Liver (tissue), 3 donors: ENCODE data around the gene ZFAND2A.

Experiments
- EGR1 ChIP-seq, 2 donors: IDR thresholded peaks; 2 replicates each; pipeline ENCODE4 v1.6.1; 2016 to 2018; ENCODE audit warnings: antibody characterized with exemption in 2 of 2, low read depth in 2 of 2
- GABPA ChIP-seq, 2 donors: IDR thresholded peaks in 1 of 2; conservative IDR thresholded peaks in 1 of 2; 2 replicates each; pipeline ENCODE4 v1.6.1; 2016; ENCODE audit warnings: antibody characterized with exemption in 2 of 2, mild to moderate bottlenecking in 1 of 2, moderate library complexity in 1 of 2
- RAD21 ChIP-seq, 2 donors: IDR thresholded peaks; 2 replicates each; pipeline ENCODE4 v1.6.1; 2016; ENCODE audit warnings: antibody characterized with exemption in 2 of 2, mild to moderate bottlenecking in 2 of 2
- RXRA ChIP-seq, 2 donors: IDR thresholded peaks; 2 replicates each; pipeline ENCODE4 v1.6.1; 2017 to 2018; ENCODE audit warnings: antibody characterized with exemption in 2 of 2, mild to moderate bottlenecking in 1 of 2
- SP1 ChIP-seq: IDR thresholded peaks from 2 replicates; pipeline ENCODE4 v1.6.1; 2018; ENCODE audit warnings: antibody characterized with exemption, mild to moderate bottlenecking
- TAF1 ChIP-seq: conservative IDR thresholded peaks from 2 replicates; pipeline ENCODE4 v1.6.1; 2016; ENCODE audit warnings: antibody characterized with exemption, mild to moderate bottlenecking
- YY1 ChIP-seq: IDR thresholded peaks from 2 replicates; pipeline ENCODE4 v1.6.1; 2016; ENCODE audit warnings: antibody characterized with exemption, mild to moderate bottlenecking
- TF ChIP-seq, protein P1 (sequence below): IDR thresholded peaks from 2 replicates; pipeline ENCODE4 v1.6.1; 2016; ENCODE audit warnings: antibody characterized with exemption
- TF ChIP-seq, protein P2 (sequence below): fragments of 150-350 bp; IDR thresholded peaks from 2 replicates; pipeline ENCODE4 v1.5.1; 2017; ENCODE audit warnings: improper control_type of control experiment, low read depth, low read length; ENCODE audit not compliant: missing input control
- TF ChIP-seq, protein P3 (sequence below): IDR thresholded peaks from 2 replicates; pipeline ENCODE4 v1.6.1; 2016; ENCODE audit warnings: antibody characterized with exemption, mild to moderate bottlenecking
- TF ChIP-seq, protein P4 (sequence below): IDR thresholded peaks from 2 replicates; pipeline ENCODE4 v1.6.1; 2016; ENCODE audit warnings: antibody characterized with exemption
- donor health status: healthy.
- donor health status: healthy.

DNA sequence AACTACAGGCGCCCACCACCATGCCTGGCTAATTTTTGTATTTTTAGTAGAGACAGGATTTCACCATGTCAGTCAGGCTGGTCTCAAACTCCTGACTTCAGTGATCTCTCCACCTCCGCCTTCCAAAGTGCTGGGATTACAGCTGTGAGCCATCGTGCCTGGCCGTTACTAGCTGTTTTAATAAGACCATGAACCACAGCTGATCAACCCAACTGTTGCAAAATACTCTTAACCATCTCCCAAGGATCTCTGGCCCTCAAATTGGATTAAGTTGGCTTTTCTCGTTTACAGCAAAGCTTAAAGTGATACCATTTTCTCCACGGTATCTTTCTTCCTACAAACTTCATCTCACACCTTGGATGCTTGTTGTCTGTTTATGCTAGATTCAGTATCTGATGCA lies 18.3 kb downstream of the ZFAND2A start:
- TF ChIP-seq, protein P1, sequence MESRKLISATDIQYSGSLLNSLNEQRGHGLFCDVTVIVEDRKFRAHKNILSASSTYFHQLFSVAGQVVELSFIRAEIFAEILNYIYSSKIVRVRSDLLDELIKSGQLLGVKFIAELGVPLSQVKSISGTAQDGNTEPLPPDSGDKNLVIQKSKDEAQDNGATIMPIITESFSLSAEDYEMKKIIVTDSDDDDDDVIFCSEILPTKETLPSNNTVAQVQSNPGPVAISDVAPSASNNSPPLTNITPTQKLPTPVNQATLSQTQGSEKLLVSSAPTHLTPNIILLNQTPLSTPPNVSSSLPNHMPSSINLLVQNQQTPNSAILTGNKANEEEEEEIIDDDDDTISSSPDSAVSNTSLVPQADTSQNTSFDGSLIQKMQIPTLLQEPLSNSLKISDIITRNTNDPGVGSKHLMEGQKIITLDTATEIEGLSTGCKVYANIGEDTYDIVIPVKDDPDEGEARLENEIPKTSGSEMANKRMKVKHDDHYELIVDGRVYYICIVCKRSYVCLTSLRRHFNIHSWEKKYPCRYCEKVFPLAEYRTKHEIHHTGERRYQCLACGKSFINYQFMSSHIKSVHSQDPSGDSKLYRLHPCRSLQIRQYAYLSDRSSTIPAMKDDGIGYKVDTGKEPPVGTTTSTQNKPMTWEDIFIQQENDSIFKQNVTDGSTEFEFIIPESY, result no peak
- TF ChIP-seq, protein P2, sequence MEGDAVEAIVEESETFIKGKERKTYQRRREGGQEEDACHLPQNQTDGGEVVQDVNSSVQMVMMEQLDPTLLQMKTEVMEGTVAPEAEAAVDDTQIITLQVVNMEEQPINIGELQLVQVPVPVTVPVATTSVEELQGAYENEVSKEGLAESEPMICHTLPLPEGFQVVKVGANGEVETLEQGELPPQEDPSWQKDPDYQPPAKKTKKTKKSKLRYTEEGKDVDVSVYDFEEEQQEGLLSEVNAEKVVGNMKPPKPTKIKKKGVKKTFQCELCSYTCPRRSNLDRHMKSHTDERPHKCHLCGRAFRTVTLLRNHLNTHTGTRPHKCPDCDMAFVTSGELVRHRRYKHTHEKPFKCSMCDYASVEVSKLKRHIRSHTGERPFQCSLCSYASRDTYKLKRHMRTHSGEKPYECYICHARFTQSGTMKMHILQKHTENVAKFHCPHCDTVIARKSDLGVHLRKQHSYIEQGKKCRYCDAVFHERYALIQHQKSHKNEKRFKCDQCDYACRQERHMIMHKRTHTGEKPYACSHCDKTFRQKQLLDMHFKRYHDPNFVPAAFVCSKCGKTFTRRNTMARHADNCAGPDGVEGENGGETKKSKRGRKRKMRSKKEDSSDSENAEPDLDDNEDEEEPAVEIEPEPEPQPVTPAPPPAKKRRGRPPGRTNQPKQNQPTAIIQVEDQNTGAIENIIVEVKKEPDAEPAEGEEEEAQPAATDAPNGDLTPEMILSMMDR, result no peak
- no peak for TF ChIP-seq TAF1
- TF ChIP-seq YY1, result no peak
- TF ChIP-seq, protein P3, sequence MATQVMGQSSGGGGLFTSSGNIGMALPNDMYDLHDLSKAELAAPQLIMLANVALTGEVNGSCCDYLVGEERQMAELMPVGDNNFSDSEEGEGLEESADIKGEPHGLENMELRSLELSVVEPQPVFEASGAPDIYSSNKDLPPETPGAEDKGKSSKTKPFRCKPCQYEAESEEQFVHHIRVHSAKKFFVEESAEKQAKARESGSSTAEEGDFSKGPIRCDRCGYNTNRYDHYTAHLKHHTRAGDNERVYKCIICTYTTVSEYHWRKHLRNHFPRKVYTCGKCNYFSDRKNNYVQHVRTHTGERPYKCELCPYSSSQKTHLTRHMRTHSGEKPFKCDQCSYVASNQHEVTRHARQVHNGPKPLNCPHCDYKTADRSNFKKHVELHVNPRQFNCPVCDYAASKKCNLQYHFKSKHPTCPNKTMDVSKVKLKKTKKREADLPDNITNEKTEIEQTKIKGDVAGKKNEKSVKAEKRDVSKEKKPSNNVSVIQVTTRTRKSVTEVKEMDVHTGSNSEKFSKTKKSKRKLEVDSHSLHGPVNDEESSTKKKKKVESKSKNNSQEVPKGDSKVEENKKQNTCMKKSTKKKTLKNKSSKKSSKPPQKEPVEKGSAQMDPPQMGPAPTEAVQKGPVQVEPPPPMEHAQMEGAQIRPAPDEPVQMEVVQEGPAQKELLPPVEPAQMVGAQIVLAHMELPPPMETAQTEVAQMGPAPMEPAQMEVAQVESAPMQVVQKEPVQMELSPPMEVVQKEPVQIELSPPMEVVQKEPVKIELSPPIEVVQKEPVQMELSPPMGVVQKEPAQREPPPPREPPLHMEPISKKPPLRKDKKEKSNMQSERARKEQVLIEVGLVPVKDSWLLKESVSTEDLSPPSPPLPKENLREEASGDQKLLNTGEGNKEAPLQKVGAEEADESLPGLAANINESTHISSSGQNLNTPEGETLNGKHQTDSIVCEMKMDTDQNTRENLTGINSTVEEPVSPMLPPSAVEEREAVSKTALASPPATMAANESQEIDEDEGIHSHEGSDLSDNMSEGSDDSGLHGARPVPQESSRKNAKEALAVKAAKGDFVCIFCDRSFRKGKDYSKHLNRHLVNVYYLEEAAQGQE, result no peak
- TF ChIP-seq RXRA (IDR thresholded peaks at IDR 0.05), result no peak
- TF ChIP-seq SP1, result no peak
- no peak for TF ChIP-seq EGR1 (IDR thresholded peaks at IDR 0.05; ENCODE audit: low read depth in 2 of 2)
- TF ChIP-seq RAD21 (IDR thresholded peaks at IDR 0.05), result no peak
- TF ChIP-seq, protein P4, sequence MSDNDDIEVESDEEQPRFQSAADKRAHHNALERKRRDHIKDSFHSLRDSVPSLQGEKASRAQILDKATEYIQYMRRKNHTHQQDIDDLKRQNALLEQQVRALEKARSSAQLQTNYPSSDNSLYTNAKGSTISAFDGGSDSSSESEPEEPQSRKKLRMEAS, result no peak
- TF ChIP-seq GABPA (IDR thresholded peaks at IDR 0.05 in 1 of 2, conservative IDR thresholded peaks at IDR 0.05 in 1 of 2), result no peak
